NCI-H748 treated with DMSO at 0.1 percent for 48 hours (cell line): ENCODE results near the gene SIRT7.
"Not testable (repeated sequence)": the region's sequence is repeated elsewhere in the genome, so short reads cannot be mapped to it uniquely, and the experiment has no call there.

Experiments
- DNase-seq: peaks from one replicate; lab custom pipeline; 2025; lab: John Stamatoyannopoulos, UW

Gene SIRT7

GRCh38 chr17:81918832-81919545 is 1.0 kb upstream of the SIRT7 start:
- DNase-seq, result no peak

GRCh38 chr17:81918333-81918669 is 325 bp upstream of the SIRT7 start:
- not testable (repeated sequence) for DNase-seq

- DNase-seq, result no peak
These were observed 1.6 kb downstream of the SIRT7 start for GRCh38 chr17:81916234-81917001.

GRCh38 chr17:81915331-81915730 is 2.6 kb downstream of the SIRT7 start:
- DNase-seq, result no peak

- no peak for DNase-seq
These were observed 3.7 kb downstream of the SIRT7 start for GRCh38 chr17:81914103-81914850.

GRCh38 chr17:81913394-81914102 is 4.4 kb downstream of the SIRT7 start:
- no peak for DNase-seq

- no peak for DNase-seq
These were observed 5.3 kb downstream of the SIRT7 start for GRCh38 chr17:81912441-81913309.

GRCh38 chr17:81911969-81912368 is 6.0 kb downstream of the SIRT7 start:
- DNase-seq, result no peak

- DNase-seq, result peak; percentile 74
These were observed 6.6 kb downstream of the SIRT7 start, which contains the start of gene PCYT2 for GRCh38 chr17:81911277-81911961. Gene PCYT2, minus strand, starts transcription at chr17:81911399. Its CDS starts 44 bp downstream, at chr17:81911355.

GRCh38 chr17:81910840-81911276 is 7.1 kb downstream of the SIRT7 start:
- no peak for DNase-seq

- DNase-seq, result no peak
These were observed 7.8 kb downstream of the SIRT7 start for GRCh38 chr17:81909966-81910839.

- no peak for DNase-seq
These were observed 8.7 kb downstream of the SIRT7 start for GRCh38 chr17:81909231-81909630.

GRCh38 chr17:81908793-81909192 is 9.2 kb downstream of the SIRT7 start:
- no peak for DNase-seq

- no peak for DNase-seq
These were observed 10.5 kb downstream of the SIRT7 start for GRCh38 chr17:81907219-81908145.

GRCh38 chr17:81906476-81907218 is 11.3 kb downstream of the SIRT7 start:
- DNase-seq, result no peak

- DNase-seq, result no peak
These were observed 12.0 kb downstream of the SIRT7 start for GRCh38 chr17:81905993-81906392.

- DNase-seq, result no peak
These were observed 12.5 kb downstream of the SIRT7 start for GRCh38 chr17:81905424-81905875.
